Esophagus squamous epithelium (tissue), 5 donors: ENCODE data around the gene ABCF1. TPM values are rescaled to one million over a fixed set of nuclear protein-coding genes. Genes with fewer than 3 reads are reported as not detected.

Source experiments
- DNase-seq: peaks from one replicate; lab custom pipeline; 2025; lab: John Stamatoyannopoulos, UW
- H3K27ac ChIP-seq, 4 donors: fragments of 200-600 bp; sonication (generic); one replicate each; pipeline ENCODE4 v1.5.1; 2016 to 2019; ENCODE audit warnings: mild to moderate bottlenecking in 1 of 4
- H3K27me3 ChIP-seq, 4 donors: fragments of 200-600 bp; sonication (generic); 1 replicate in 3 of 4; 2 replicates in 1 of 4; pipeline versions ENCODE4 v1.5.1 to v1.6.0; 2017 to 2021; ENCODE audit warnings: antibody characterized with exemption in 1 of 4
- H3K36me3 ChIP-seq, 3 donors: fragments of 200-600 bp; sonication (generic); one replicate each; pipeline ENCODE4 v1.5.1; 2016 to 2019
- H3K4me1 ChIP-seq, 3 donors: fragments of 200-600 bp; sonication (generic); one replicate each; pipeline ENCODE4 v1.5.1; 2017 to 2019
- H3K4me3 ChIP-seq, 4 donors: fragments of 200-600 bp; sonication (generic); 1 replicate in 3 of 4; 2 replicates in 1 of 4; pipeline ENCODE4 v1.5.1; 2016 to 2019; ENCODE audit warnings: mild to moderate bottlenecking in 2 of 4, moderate library complexity in 1 of 4
- H3K9me3 ChIP-seq, 3 donors: fragments of 200-600 bp; sonication (generic); one replicate each; pipeline ENCODE4 v1.5.1; 2016 to 2019
- CTCF ChIP-seq, 6 experiments: fragments of 450-650 bp in 4 of 6; fragments of 200-600 bp in 2 of 6; sonication (generic) in 2 of 6; IDR thresholded peaks; one replicate each; pipeline ENCODE4 v1.5.1; 2016 to 2019; ENCODE audit warnings: antibody characterized with exemption in 6 of 6, mild to moderate bottlenecking in 4 of 6, moderate library complexity in 4 of 6
- POLR2A ChIP-seq, 4 donors: fragments of 450-650 bp; IDR thresholded peaks; one replicate each; pipeline ENCODE4 v1.6.1; 2017; ENCODE audit warnings: antibody characterized with exemption in 4 of 4, mild to moderate bottlenecking in 4 of 4, moderate library complexity in 3 of 4
- WGBS, 2 donors: methylation state at CpG; one replicate each; pipeline ENCODE4 v1.1.5; 2018; 5-methylcytosine and 5-hydroxymethylcytosine counted together
- intact Hi-C: fragments of 100-400 bp; cut with DNase I; formaldehyde crosslinking; loops from one replicate; pipeline ENCODE4 v1.15.0; 2022
- total RNA-seq, 4 donors: library from RNA; depleted of rRNA; stranded (reverse); fragments of >200 nt; gene quantifications; one replicate each; pipeline ENCODE4 v1.1.0, GENCODE V29; 2016
- donor health status: DM: yes; HTN: yes; CAD: no.

ABCF1 gene
- total RNA-seq, 4 donors from 2014 or later: 31.0 to 42.3 (median 36.0) TPM

- Histone ChIP-seq H3K4me3 (no peak overlapping the region), H3K36me3 (peaks cover 37 to 52% (median 38%) of the 10 kb centered on the region in 3 donors), H3K4me1 (peaks cover 0 to 30% (median 0%) of the 10 kb centered on the region in 3 donors), H3K27ac (no peak overlapping the region), H3K9me3 (no peaks in the 10 kb centered on the region), H3K27me3 (no peaks in the 10 kb centered on the region)
- no peak for TF ChIP-seq POLR2A (IDR thresholded peaks at IDR 0.05)
- no peak for TF ChIP-seq CTCF (IDR thresholded peaks at IDR 0.05)
- intact Hi-C loops: loop anchor here (10.0 kb wide), 1 partner anchor 55 kb away; no protein-coding TSS in a partner anchor
- no peak for DNase-seq
- 76 to 80% methylated on average over 13 of the region's 13 CpGs for WGBS, 2 donors
Observed at GRCh38 chr6:30599625-30600324, 28.5 kb downstream of the ABCF1 start.

GRCh38 chr6:30600451-30600961 lies 29.3 kb downstream of the ABCF1 start:
- WGBS, 2 donors: 69 to 70% methylated on average over 7 to 9 of the region's 10 CpGs
- TF ChIP-seq CTCF (IDR thresholded peaks at IDR 0.05): no peak
- no peak for TF ChIP-seq POLR2A (IDR thresholded peaks at IDR 0.05)
- Histone ChIP-seq H3K27me3 (no peaks in the 10 kb centered on the region), H3K4me3 (no peak overlapping the region), H3K4me1 (peaks cover 0 to 23% (median 0%) of the 10 kb centered on the region in 3 donors), H3K9me3 (no peaks in the 10 kb centered on the region), H3K36me3 (peaks cover 43 to 55% (median 45%) of the 10 kb centered on the region in 3 donors), H3K27ac (no peak overlapping the region)
- no peak for DNase-seq
- intact Hi-C loops: no loop called here

- Histone ChIP-seq H3K27ac (no peak overlapping the region), H3K36me3 (peaks cover 51 to 64% (median 52%) of the 10 kb centered on the region in 3 donors), H3K4me3 (no peak overlapping the region), H3K4me1 (peaks cover 0 to 13% (median 0%) of the 10 kb centered on the region in 3 donors), H3K27me3 (no peaks in the 10 kb centered on the region), H3K9me3 (no peaks in the 10 kb centered on the region)
- TF ChIP-seq CTCF (IDR thresholded peaks at IDR 0.05) (no peak), POLR2A (IDR thresholded peaks at IDR 0.05) (no peak)
- WGBS, 2 donors: 51 to 59% methylated on average over 6 of the region's 6 CpGs
- intact Hi-C loops: no loop called here
- no peak for DNase-seq
Observed at GRCh38 chr6:30601436-30601814, 30.2 kb downstream of the ABCF1 start.

- H3K4me1 ChIP-seq: peaks cover 0 to 7% (median 0%) of the 10 kb centered on the region in 3 donors
- H3K27me3 ChIP-seq: no peaks in the 10 kb centered on the region
- peaks cover 53 to 70% (median 58%) of the 10 kb centered on the region in 3 donors for H3K36me3 ChIP-seq
- WGBS, 2 donors: 85 to 95% methylated on average over 11 to 14 of the region's 39 CpGs
- H3K4me3 ChIP-seq: no peak overlapping the region
- H3K9me3 ChIP-seq: no peaks in the 10 kb centered on the region
- no peak for TF ChIP-seq CTCF (IDR thresholded peaks at IDR 0.05)
- TF ChIP-seq POLR2A (IDR thresholded peaks at IDR 0.05): no peak
- no peak overlapping the region for H3K27ac ChIP-seq
- DNase-seq: no peak
- intact Hi-C loops: no loop called here
Observed at GRCh38 chr6:30601815-30602641, 30.8 kb downstream of the ABCF1 start.
